ENCODE measurements around the gene HLF.

Gene HLF, protein sequence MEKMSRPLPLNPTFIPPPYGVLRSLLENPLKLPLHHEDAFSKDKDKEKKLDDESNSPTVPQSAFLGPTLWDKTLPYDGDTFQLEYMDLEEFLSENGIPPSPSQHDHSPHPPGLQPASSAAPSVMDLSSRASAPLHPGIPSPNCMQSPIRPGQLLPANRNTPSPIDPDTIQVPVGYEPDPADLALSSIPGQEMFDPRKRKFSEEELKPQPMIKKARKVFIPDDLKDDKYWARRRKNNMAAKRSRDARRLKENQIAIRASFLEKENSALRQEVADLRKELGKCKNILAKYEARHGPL

GRCh38 chr17:55264645-55265298 is at the start of gene HLF:
TSS of gene HLF (plus strand) at chr17:55264960. CDS start at chr17:55265485, 525 bp downstream.
- peak; percentile 45 to 92 for DNase-seq

DNA sequence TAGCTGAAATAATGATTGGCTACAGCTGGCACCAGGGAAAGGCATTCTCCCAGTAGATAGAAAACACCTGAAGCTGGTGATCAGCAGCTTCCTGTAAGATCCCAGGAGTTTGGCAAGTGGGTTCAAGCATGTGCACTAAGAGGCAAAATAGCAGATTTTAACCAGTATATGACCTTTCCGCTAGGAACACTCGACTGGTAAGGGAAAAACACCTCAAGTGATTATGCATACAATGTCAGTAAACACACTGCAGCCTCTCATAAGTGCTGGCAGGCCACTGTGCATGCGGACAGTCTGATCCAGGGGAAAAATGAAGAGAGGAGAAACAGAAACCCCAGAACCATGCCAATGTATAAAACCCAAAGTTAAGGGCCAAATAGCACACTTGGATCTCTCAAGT is 49.0 kb upstream of the HLF start:
- no peak for DNase-seq

DNA sequence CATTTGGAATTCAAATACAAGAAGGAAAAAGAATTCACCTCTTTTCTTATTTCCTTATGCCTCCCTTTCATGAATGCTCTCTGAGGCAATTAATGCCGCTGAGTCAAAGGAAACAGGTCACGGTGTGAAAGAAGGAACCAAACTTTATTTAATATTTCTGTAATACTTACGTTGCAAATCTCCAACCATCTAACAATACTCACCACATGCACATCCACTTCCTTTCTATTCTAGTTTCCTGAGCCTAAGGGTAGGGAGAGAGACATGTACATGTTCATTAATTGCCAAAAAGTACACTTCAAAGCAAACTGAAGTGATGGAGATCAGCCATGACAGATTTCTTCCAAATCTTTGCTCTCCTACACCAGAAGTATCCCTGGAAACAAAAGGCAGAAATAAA is 47.9 kb upstream of the HLF start:
- no peak for DNase-seq

GRCh38 chr17:55219459-55219858 is 45.3 kb upstream of the HLF start:
- DNase-seq = no peak

DNA sequence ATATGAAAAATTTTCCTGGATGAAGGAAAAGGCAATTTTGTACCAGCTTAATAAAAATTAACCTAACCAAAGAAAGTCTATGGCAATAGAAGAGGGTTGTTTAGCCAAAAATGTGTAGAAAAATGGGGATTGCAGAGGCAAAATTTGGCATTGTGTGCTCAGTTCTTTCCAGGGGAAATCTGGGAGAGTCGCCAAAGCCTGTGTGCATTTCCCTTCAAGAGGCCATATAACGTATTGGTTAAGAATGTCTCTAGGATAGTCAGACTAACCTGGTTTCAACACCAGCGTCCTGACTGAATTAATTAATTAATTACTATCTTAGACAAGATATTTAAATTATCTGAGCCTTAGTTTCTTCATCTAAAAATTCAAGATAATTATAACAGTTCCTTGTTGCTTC is 44.8 kb upstream of the HLF start:
- DNase-seq = no peak

GRCh38 chr17:55223524-55223923 is 41.2 kb upstream of the HLF start:
- DNase-seq = no peak

DNA sequence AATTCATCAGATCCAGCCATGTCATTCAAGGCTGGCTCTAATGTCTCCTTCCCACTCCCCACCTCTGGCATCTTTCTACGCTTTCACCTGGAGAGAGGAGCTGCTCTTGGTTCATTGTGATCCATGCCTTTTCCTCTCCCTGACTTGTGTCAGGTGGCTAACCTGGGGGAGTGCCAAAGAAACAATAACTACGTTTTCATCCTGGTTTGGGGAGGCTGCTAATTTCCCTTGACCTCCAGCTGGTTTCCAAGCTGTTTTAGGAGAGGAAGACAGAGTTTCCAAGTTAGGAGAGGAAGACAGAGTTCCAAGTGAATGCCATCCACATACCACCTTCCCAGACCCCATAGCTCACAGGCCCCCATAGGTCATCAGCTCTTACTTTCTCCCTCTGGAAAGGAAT is 40.0 kb upstream of the HLF start:
- no peak for DNase-seq

GRCh38 chr17:55225237-55225636 is 39.5 kb upstream of the HLF start:
- DNase-seq = no peak

- DNase-seq = no peak
Observed at GRCh38 chr17:55228683-55229192, 36.0 kb upstream of the HLF start.

- no peak for DNase-seq
Observed at GRCh38 chr17:55229276-55229675, 35.5 kb upstream of the HLF start.

DNA sequence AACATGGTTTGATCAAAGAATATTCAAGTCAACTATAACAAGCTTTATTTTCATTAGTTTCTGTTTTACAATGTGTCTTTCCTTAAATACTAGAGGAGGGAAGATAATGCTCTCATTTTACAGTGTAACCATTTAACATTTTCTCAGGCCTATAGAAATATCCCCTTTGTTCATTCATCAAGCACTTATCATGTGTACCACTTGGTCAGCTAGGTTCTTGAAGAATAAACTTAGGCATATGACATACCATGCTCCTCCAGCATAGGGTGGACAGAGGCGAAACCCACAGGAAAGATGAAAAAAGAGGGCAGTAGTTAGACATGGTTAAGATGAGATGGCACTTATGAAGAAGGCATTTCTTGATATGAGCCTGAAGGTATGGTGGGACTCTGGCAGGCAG is 34.0 kb upstream of the HLF start:
- no peak for DNase-seq

DNA sequence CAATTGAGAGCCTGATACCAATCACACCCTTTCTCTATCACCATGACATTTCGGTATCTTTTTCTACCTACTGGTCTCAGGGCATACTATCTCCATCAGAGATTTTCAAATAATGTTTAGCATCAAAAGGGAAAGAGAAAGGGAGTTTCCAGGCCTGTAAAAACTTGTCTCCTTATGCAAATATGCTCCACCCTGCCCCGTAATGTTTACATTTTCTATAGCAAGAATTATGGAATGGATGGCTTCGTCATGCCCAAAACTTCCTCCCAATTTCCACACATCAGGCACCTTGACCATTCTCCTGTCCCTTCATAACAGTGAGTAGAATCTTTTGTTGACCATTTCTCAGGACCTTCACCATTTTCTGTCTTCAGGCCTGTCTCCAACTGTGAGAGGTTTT is 30.9 kb upstream of the HLF start:
- DNase-seq = peak; percentile 31 to 39

DNA sequence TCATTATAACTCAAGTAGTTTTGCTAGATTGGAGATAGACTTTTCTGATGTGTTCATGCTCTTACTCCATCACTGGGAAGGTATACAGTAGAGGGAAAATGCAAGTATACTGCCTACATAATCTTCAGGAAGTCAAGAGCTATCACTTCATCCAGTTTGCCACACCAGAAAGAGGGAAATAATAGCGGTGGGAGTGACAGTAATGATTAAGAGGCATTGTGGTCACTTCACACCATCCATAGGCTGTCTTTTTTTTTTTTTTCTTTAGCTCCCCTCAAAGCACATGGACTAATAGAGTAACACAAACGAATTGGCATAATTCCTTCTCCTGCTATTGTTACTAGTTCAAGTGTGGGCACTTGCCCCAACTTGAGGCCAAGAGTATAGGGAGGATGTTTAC is 28.4 kb upstream of the HLF start:
- no peak for DNase-seq

DNA sequence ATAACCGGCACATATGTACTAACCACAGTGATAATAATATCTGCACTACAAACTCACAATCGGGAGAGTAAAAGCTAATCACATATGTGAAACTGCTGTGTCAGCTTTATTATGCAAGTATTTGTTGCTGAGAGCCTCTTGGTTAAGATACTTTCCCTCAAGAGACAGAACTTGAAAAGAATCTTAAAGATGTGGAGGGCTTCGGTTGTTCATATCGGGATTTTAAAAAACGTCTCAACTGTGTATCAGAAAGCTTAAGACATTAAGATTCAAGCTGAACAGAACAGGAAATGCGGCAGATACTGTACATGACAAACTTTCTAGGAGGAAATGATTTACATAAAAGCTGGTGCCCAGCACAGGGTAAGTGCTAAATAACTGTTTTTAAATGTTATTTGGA is 27.5 kb upstream of the HLF start:
- DNase-seq = no peak

- DNase-seq = no peak
Observed at GRCh38 chr17:55237841-55238178, 26.9 kb upstream of the HLF start.

- peak; percentile 92 to 97 for DNase-seq
Observed at GRCh38 chr17:55238179-55238930, 26.4 kb upstream of the HLF start.

DNA sequence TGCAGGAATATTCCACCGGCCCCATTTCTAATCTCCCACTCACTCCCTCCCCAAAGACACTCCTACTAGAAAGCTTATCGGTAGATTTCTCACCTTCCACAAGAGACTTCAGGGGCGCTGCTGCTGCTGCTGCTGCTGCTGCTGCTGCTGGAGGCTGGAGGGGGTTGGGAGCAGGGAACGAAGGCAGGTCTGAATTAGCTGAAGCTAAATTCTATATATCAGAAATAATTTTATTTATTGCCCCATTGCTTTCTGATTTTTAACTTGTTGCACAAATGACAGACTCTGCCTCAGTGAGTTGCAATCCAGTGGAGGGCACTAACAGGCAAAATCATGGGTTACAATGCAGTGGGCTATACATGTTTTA is 25.8 kb upstream of the HLF start:
- DNase-seq = peak in 1 of 2 experiments; percentile 66

DNA sequence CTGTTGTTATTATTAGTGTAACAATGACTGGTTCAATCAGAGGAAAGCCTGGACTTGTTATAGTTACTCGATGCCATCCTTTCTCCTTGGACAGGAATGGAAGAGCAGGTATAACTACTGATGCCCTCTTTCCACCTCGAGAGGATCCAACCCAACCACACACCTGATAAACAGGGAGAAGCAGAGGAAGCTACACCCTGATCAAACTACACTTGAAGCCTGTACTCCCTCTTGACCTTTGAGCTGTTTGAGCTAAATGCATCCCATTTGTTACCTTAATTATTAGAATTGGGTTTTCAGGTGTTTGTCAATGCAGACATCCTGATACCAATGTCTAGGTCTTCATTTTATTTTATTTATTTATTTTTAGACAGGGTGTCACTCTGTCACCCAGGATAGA is 23.7 kb upstream of the HLF start:
- DNase-seq = no peak

DNA sequence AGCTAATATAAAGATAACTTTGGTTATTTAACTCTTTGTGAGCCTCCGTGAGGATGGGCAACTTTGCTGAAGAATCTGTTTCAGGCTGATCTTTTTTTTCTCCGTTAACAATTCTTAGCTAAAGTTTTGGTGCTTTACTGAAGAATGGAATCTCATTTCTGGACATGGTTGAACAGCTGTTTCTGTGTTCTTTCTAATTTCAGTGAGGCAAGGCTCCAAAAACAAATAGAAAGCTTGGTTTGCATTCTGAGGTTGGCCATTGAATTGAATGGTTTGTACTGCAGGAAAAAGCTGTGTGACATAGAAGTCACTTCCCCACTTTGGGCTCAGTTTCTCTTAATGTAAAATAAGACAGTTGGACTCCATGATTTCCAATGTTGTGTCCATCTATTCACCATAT is 22.3 kb upstream of the HLF start:
- no peak for DNase-seq

DNA sequence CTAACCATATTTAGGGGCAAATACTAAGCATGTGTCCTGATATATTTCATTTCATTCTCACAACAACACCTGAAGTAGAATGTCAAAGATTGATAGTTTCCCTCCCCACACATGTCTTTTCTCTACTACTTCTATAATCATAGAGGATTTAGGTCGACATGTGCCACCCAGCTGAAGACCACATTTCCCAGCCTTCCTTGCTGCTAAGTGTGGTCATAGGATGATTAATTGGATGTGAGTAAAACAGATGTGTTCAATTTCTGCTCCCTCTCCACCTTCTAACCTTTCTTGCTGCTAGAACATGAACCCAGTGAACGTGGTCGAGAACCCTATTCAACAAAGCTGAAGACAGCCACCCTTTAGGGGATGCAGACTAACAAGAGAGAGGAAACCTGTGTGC is 18.8 kb upstream of the HLF start:
- DNase-seq = no peak

- DNase-seq = no peak
Observed at GRCh38 chr17:55246583-55246982, 18.2 kb upstream of the HLF start.

DNA sequence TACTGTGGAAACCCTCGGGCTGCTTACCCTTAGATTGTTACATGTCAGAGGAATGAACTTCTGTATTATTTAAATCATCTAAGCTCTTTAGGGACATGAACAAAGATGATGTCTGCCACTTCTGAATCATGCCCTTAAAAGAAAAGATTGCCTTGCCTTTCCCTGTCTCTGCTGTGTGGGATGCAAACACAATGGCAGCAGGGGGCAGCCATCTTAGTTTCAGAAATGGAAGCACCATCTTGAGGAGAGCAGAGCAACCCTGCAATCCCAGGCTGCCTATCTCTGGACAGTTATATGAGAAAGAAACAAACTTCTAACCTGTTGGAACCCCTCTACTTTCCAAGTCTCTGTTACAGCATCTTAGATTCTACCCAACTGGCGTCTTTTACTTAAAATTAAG is 16.7 kb upstream of the HLF start:
- DNase-seq = no peak

GRCh38 chr17:55249861-55250260 is 14.9 kb upstream of the HLF start:
- DNase-seq = no peak

DNA sequence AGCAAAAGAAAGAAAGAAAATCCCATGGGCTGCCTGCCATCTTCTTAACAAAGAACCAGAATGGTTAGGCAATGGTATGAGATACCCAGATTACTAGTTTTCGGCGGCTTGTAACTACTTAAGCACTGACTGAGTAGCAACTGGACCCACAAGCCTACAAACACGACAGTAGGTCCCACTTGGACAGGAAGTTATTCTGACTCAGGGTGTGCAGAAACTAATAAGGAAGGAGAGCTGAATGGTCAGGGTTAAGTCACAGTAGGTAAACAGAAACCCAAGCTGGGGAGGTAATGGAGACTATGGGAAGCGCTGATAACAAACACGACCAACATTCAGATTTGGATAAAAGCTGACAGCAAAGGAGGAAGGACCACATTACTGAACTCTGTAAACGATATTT is 10.4 kb upstream of the HLF start:
- no peak for DNase-seq

All from NCI-H526 (cell line).